SU-DHL-6 (cell line): ENCODE data around the gene NFKBIA.
"Not testable (repeated sequence)": the region's sequence is repeated elsewhere in the genome, so short reads cannot be mapped to it uniquely, and the experiment has no call there.

Experiments
- H2AFZ ChIP-seq: fragments of 200-600 bp; sonication (generic); 2 replicates; pipeline ENCODE4 v1.6.1; 2014; ENCODE audit warnings: low read depth, mild to moderate bottlenecking, moderate library complexity, mixed read lengths, antibody characterized with exemption, low read length; ENCODE audit not compliant: severe bottlenecking
- H3F3A ChIP-seq: fragments of 200-600 bp; shearing (Covaris generic); 2 replicates; pipeline ENCODE4 v1.6.0; 2016; ENCODE audit warnings: antibody characterized with exemption, mild to moderate bottlenecking; ENCODE audit not compliant: insufficient read depth
- H3K27ac ChIP-seq: fragments of 200-600 bp; sonication (generic); 2 replicates; pipeline ENCODE4 v1.5.1; 2016; ENCODE audit warnings: low read depth, mild to moderate bottlenecking, low read length, moderate library complexity, mixed read lengths
- H3K27me3 ChIP-seq: fragments of 200-600 bp; sonication (generic), shearing (Covaris generic); 2 replicates; pipeline ENCODE4 v1.6.0; 2014; ENCODE audit warnings: mild to moderate bottlenecking, low read length
- H3K36me3 ChIP-seq: fragments of 200-600 bp; sonication (generic); 2 replicates; pipeline ENCODE4 v1.6.1; 2014; ENCODE audit warnings: mild to moderate bottlenecking, low read length, mixed read lengths
- H3K4me2 ChIP-seq: fragments of 300-600, 200-600 bp; shearing (Covaris generic), sonication (generic); 2 replicates; pipeline ENCODE4 v1.6.0; 2014; ENCODE audit warnings: low read length, low read depth, mild to moderate bottlenecking; ENCODE audit not compliant: poor library complexity, severe bottlenecking
- H3K4me3 ChIP-seq: fragments of 200-600 bp; sonication (generic); 2 replicates; pipeline ENCODE4 v1.5.1; 2014; ENCODE audit warnings: antibody characterized with exemption, low read length, mild to moderate bottlenecking, mixed read lengths; ENCODE audit not compliant: insufficient read depth, poor library complexity, severe bottlenecking
- H3K79me2 ChIP-seq: fragments of 200-600 bp; sonication (generic); 2 replicates; pipeline ENCODE4 v1.6.1; 2014; ENCODE audit warnings: mild to moderate bottlenecking, low read length, moderate library complexity; ENCODE audit not compliant: insufficient read depth
- H3K9ac ChIP-seq: fragments of 200-600 bp; sonication (generic); 2 replicates; pipeline ENCODE4 v1.7.0; 2014; ENCODE audit warnings: mild to moderate bottlenecking, low read length
- H3K9me2 ChIP-seq: fragments of 200-600 bp; sonication (generic); replicated peaks from 2 replicates; pipeline ENCODE4 v1.6.1; 2014; ENCODE audit warnings: low read length; ENCODE audit not compliant: insufficient read depth
- H3K9me3 ChIP-seq: fragments of 200-600 bp; sonication (generic); 2 replicates; pipeline ENCODE4 v1.6.1; 2014; ENCODE audit warnings: low read length, mixed read lengths; ENCODE audit not compliant: insufficient read depth
- H4K20me1 ChIP-seq: fragments of 200-600 bp; sonication (generic); 2 replicates; pipeline ENCODE4 v1.6.1; 2014; ENCODE audit warnings: low read depth, mild to moderate bottlenecking, antibody characterized with exemption, low read length, moderate library complexity, mixed read lengths
- CTCF ChIP-seq: fragments of 200-600 bp; sonication (generic); IDR thresholded peaks from one replicate; pipeline ENCODE4 v1.5.1; 2017; ENCODE audit warnings: antibody characterized with exemption, mild to moderate bottlenecking, low read length, moderate library complexity; ENCODE audit not compliant: insufficient read depth, poor library complexity, severe bottlenecking
- EZH2phosphoT487 ChIP-seq: fragments of 200-600 bp; sonication (generic), shearing (Covaris generic); conservative IDR thresholded peaks from 2 replicates; pipeline ENCODE4 v1.6.1; 2018; ENCODE audit warnings: mild to moderate bottlenecking, antibody characterized with exemption, low read length, moderate library complexity, mixed read lengths

Gene NFKBIA

GRCh38 chr14:35362911-35363374 is 41.6 kb downstream of the NFKBIA start:
- H2AFZ ChIP-seq, result no peak overlapping the region
- no peaks in the 10 kb centered on the region for H4K20me1 ChIP-seq
- no peak overlapping the region for H3K4me2 ChIP-seq
- H3K9me2 ChIP-seq, result no peaks in the 10 kb centered on the region
- H3K27ac ChIP-seq, result no peak overlapping the region
- TF ChIP-seq CTCF (no peak), EZH2phosphoT487 (no peak)
- H3K36me3 ChIP-seq, result no peaks in the 10 kb centered on the region
- no peaks in the 10 kb centered on the region for H3K27me3 ChIP-seq
- H3K9ac ChIP-seq, result no peak overlapping the region
- no peaks in the 10 kb centered on the region for H3F3A ChIP-seq
- no peak overlapping the region for H3K4me3 ChIP-seq
- H3K9me3 ChIP-seq, result no peaks in the 10 kb centered on the region
- no peaks in the 10 kb centered on the region for H3K79me2 ChIP-seq

GRCh38 chr14:35362450-35362849 is 42.1 kb downstream of the NFKBIA start:
- no peaks in the 10 kb centered on the region for H3K9me2 ChIP-seq
- no peaks in the 10 kb centered on the region for H3K79me2 ChIP-seq
- H3K9ac ChIP-seq, result no peak overlapping the region
- no peak overlapping the region for H2AFZ ChIP-seq
- H3K4me2 ChIP-seq, result no peak overlapping the region
- no peaks in the 10 kb centered on the region for H3K36me3 ChIP-seq
- TF ChIP-seq CTCF, result no peak
- TF ChIP-seq EZH2phosphoT487, result no peak
- H3K27me3 ChIP-seq, result no peaks in the 10 kb centered on the region
- H3K4me3 ChIP-seq, result no peak overlapping the region
- no peaks in the 10 kb centered on the region for H3K9me3 ChIP-seq
- H3F3A ChIP-seq, result no peaks in the 10 kb centered on the region
- H3K27ac ChIP-seq, result no peak overlapping the region
- no peaks in the 10 kb centered on the region for H4K20me1 ChIP-seq

- Histone ChIP-seq H3K9me3 (no peaks in the 10 kb centered on the region), H3K79me2 (no peaks in the 10 kb centered on the region), H2AFZ (no peak overlapping the region), H3K4me2 (no peak overlapping the region), H4K20me1 (no peaks in the 10 kb centered on the region), H3F3A (no peaks in the 10 kb centered on the region), H3K9me2 (no peaks in the 10 kb centered on the region), H3K4me3 (no peak overlapping the region), H3K36me3 (no peaks in the 10 kb centered on the region), H3K9ac (no peak overlapping the region), H3K27ac (no peak overlapping the region), H3K27me3 (no peaks in the 10 kb centered on the region)
- no peak for TF ChIP-seq EZH2phosphoT487
- TF ChIP-seq CTCF, result no peak
Measured at GRCh38 chr14:35361141-35361480, 43.4 kb downstream of the NFKBIA start.

GRCh38 chr14:35359655-35360054 is 44.9 kb downstream of the NFKBIA start:
- H3K9ac ChIP-seq, H3K27me3 ChIP-seq, H3K4me3 ChIP-seq, H3K4me2 ChIP-seq, H3K9me3 ChIP-seq, H3F3A ChIP-seq, H2AFZ ChIP-seq, H3K79me2 ChIP-seq, H3K36me3 ChIP-seq, H3K9me2 ChIP-seq, H3K27ac ChIP-seq, H4K20me1 ChIP-seq: not testable (repeated sequence)
